Thoracic aorta (tissue), 2 donors: ENCODE measurements around the gene NHEJ1. TPM values are rescaled to one million over a fixed set of nuclear protein-coding genes. Genes with fewer than 3 reads are reported as not detected.

Experiments
- ATAC-seq: fragments of 150-250 bp; one replicate; pipeline ENCODE4 v1.8.0; 2017; ENCODE audit warnings: low read depth; ENCODE audit not compliant: insufficient number of reproducible peaks, low FRiP score
- DNase-seq: peaks from one replicate; pipeline ENCODE4 v3.0.0-alpha.2; 2020; ENCODE audit warnings: low spot score
- H3K27ac ChIP-seq, 2 donors: fragments of 200-600 bp; sonication (generic); 1 replicate in 1 of 2; 2 replicates in 1 of 2; pipeline ENCODE4 v1.5.1; 2016; ENCODE audit warnings: mild to moderate bottlenecking in 2 of 2, moderate library complexity in 2 of 2
- H3K27me3 ChIP-seq: fragments of 200-600 bp; sonication (generic); replicated peaks from 2 replicates; pipeline ENCODE4 v1.6.0; 2016; ENCODE audit warnings: mild to moderate bottlenecking; ENCODE audit not compliant: insufficient read depth
- H3K36me3 ChIP-seq: fragments of 200-600 bp; sonication (generic); one replicate; pipeline ENCODE4 v1.5.1; 2016
- H3K4me1 ChIP-seq, 2 donors: fragments of 200-600 bp; sonication (generic); 1 replicate in 1 of 2; 2 replicates in 1 of 2; pipeline versions ENCODE4 v1.5.1 to v1.6.0; 2016; ENCODE audit warnings: low read depth in 2 of 2, mild to moderate bottlenecking in 1 of 2; ENCODE audit not compliant: control insufficient read depth in 1 of 2
- H3K4me3 ChIP-seq: fragments of 200-600 bp; sonication (generic); 2 replicates; pipeline ENCODE4 v1.5.1; 2016; ENCODE audit warnings: mild to moderate bottlenecking
- H3K9me3 ChIP-seq: fragments of 200-600 bp; sonication (generic); 2 replicates; pipeline ENCODE4 v1.5.1; 2016
- total RNA-seq, 2 donors: library from RNA; depleted of rRNA; stranded (reverse); fragments of >200 nt; gene quantifications; one replicate each; pipeline versions ENCODE4 v1.1.0 to v1.2.3, GENCODE V29; 2016
- TF ChIP-seq, protein P1 (sequence below): fragments of 200-600 bp; sonication (generic); IDR thresholded peaks from one replicate; pipeline ENCODE4 v1.5.1; 2019; ENCODE audit warnings: antibody characterized with exemption

The NHEJ1 gene
- total RNA-seq, 2 donors from 2014 or later, result 10.3 to 14.5 TPM

DNA sequence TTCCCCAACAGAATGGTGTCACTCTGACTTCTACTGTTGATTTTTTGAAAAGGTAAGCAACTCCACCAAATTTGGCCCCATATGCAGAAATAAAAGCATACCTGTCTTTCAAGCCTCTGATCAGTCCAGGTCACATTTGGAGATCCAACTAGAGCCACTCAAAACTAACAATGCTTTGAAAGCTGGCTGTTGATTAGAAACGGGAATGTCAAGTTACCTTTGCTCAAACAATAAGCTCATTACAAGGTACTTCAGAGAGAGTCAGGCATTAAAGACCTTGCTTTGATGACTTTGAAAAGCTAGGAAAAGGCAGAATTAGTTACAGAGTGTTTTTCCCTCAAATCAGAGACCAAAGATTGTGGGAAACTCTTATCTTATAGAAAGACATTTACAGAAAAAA is 95.1 kb downstream of the NHEJ1 start:
- TF ChIP-seq, protein P1, sequence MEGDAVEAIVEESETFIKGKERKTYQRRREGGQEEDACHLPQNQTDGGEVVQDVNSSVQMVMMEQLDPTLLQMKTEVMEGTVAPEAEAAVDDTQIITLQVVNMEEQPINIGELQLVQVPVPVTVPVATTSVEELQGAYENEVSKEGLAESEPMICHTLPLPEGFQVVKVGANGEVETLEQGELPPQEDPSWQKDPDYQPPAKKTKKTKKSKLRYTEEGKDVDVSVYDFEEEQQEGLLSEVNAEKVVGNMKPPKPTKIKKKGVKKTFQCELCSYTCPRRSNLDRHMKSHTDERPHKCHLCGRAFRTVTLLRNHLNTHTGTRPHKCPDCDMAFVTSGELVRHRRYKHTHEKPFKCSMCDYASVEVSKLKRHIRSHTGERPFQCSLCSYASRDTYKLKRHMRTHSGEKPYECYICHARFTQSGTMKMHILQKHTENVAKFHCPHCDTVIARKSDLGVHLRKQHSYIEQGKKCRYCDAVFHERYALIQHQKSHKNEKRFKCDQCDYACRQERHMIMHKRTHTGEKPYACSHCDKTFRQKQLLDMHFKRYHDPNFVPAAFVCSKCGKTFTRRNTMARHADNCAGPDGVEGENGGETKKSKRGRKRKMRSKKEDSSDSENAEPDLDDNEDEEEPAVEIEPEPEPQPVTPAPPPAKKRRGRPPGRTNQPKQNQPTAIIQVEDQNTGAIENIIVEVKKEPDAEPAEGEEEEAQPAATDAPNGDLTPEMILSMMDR, result no peak
- Histone ChIP-seq H3K4me3 (no peak overlapping the region), H3K9me3 (no peaks in the 10 kb centered on the region), H3K36me3 (no peaks in the 10 kb centered on the region), H3K27ac (no peak overlapping the region), H3K27me3 (peaks cover 14% of the 10 kb centered on the region), H3K4me1 (peaks cover 3 to 9% of the 10 kb centered on the region in 2 donors)
- ATAC-seq, result no peak
- DNase-seq, result no peak

- Histone ChIP-seq H3K36me3 (no peaks in the 10 kb centered on the region), H3K4me3 (no peak overlapping the region), H3K9me3 (no peaks in the 10 kb centered on the region), H3K27me3 (peaks cover 26% of the 10 kb centered on the region), H3K27ac (no peak overlapping the region), H3K4me1 (peaks cover 30 to 42% of the 10 kb centered on the region in 2 donors)
- TF ChIP-seq, protein P1, result no peak
- ATAC-seq (no peak), DNase-seq (no peak)
These were observed 98.5 kb downstream of the NHEJ1 start for GRCh38 chr2:219062081-219062480.

DNA sequence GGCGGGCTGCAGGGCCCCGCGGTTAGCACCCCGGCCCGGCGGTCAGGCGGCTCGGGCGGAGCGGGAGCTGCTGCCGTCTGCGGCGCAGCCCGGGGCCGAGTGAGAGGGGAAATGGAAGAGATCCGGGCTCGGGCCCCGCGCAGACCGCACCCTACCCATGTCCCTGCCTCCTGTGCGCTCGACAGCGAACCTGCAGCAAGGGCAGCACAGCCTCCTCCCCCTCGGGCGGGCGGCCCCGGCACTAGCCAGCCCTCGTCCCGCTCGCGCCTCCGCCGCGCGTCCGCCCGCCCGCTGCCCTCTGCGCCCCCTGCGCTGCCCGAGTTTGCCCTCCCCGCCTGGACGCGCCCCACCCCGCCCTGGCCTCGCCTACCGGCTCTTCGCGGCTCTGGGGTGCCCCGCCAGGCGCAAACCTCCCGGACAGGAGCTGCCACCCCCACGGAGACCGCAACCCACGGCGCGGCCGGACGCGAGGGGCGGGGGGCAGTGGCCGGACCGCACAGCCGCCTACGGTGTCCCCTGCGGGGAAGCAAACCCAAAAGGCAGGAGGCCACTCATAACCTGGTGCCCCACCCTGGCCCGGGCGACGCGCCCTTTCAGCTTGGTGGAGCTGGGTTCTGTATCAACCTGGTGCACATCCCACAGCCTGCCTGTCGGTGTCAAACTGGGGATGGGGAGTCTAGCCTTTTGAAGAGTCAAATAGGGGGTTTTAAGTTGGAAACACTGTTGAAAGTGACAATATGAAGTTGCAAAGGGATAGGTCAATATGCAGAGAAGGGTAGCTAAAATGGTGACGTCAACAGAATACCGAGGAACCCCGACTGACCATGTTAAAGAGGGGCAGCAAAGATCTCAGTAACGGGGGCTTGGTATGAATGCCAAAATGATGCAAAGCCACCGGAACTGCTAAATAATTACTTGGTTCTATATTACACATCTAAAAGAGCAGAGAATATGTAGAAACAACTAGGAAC is 99.5 kb downstream of the NHEJ1 start, which contains the start of gene IHH:
Gene IHH (minus strand): TSS at position 101 of the 971 bp plus-strand sequence. CDS start 454 bp downstream, outside the sequence.
- peaks cover 30 to 42% of the 10 kb centered on the region in 2 donors for H3K4me1 ChIP-seq
- ATAC-seq (no peak), DNase-seq (no peak)
- peaks cover 28% of the 10 kb centered on the region for H3K27me3 ChIP-seq
- H3K9me3 ChIP-seq, result no peaks in the 10 kb centered on the region
- H3K4me3 ChIP-seq, result peak within 1 kb of the TSS; percentile 54
- TF ChIP-seq, protein P1, result no peak
- no peaks in the 10 kb centered on the region for H3K36me3 ChIP-seq
- H3K27ac ChIP-seq, result no peak within 1 kb of the TSS

DNA sequence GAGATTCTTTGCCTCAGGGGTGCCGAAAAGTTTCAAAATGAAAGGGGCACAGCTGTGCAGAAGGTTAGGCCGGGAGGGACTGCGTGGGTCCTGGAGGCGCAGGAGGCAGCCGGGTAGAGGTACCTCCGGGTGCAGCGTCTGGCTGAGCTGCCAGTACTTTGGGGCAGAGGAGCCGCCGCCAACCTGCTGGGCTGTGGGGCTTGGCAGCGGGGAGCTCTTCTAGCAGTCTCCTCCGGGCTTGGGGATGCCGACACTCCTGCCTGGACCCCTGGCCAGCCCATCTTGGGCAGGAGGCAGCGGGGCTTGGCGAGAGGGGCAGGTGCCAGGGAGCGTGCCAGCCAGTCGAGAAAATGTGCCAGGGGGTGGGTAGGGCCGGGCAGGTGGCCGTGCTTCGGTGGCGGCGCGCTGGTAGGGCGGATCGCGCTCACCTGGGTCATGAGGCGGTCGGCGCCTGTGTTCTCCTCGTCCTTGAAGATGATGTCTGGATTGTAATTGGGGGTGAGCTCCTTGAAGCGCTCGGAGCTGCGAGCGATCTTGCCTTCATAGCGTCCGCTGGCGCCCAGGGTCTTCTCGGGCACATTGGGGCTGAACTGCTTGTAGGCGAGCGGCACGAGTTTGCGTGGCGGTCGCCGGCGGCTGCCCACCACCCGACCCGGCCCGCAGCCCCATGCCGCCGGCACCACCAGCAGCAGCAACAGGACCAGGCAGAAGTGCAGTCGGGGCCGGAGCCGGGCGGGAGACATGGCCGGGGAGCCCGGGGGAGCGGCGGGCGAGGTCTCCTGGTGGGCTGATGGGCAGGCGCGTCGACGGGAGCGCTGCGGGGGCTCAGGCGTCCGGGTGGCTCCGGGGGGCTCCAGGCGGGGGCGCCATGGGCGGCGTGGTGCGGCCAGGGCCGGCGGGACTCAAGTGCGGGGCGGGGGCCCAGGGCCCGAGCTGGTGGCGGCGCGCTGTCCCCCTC is 100.6 kb downstream of the NHEJ1 start:
- Histone ChIP-seq H3K36me3 (no peaks in the 10 kb centered on the region), H3K9me3 (no peaks in the 10 kb centered on the region), H3K27me3 (peaks cover 28% of the 10 kb centered on the region), H3K4me3 (peak overlapping the region; percentile 54), H3K4me1 (peaks cover 30 to 42% of the 10 kb centered on the region in 2 donors), H3K27ac (no peak overlapping the region)
- TF ChIP-seq, protein P1, result no peak
- DNase-seq (no peak), ATAC-seq (no peak)
